AG10803 (cell line): ENCODE measurements around the gene ZNF134.

Experiments used
- DNase-seq: peaks from one replicate; pipeline ENCODE4 v3.0.0; 2010; ENCODE audit warnings: low read depth
- H3K4me3 ChIP-seq: 2 replicates; pipeline ENCODE4 v1.5.1; 2011; ENCODE audit warnings: mild to moderate bottlenecking, low read length, control low read depth
- TF ChIP-seq, protein P1 (sequence below): conservative IDR thresholded peaks from 2 replicates; pipeline ENCODE4 v1.5.1; 2011; ENCODE audit warnings: mild to moderate bottlenecking, low read length, control low read depth, inconsistent platforms

Gene ZNF134

GRCh38 chr19:57613941-57614743 is at the start of gene ZNF134:
TSS of gene ZNF134 (plus strand) at chr19:57614242. CDS start at chr19:57619469, 5,227 bp downstream.
- peak within 1 kb of the TSS; percentile 97 for H3K4me3 ChIP-seq
- DNase-seq, result peak; percentile 84
- TF ChIP-seq, protein P1, sequence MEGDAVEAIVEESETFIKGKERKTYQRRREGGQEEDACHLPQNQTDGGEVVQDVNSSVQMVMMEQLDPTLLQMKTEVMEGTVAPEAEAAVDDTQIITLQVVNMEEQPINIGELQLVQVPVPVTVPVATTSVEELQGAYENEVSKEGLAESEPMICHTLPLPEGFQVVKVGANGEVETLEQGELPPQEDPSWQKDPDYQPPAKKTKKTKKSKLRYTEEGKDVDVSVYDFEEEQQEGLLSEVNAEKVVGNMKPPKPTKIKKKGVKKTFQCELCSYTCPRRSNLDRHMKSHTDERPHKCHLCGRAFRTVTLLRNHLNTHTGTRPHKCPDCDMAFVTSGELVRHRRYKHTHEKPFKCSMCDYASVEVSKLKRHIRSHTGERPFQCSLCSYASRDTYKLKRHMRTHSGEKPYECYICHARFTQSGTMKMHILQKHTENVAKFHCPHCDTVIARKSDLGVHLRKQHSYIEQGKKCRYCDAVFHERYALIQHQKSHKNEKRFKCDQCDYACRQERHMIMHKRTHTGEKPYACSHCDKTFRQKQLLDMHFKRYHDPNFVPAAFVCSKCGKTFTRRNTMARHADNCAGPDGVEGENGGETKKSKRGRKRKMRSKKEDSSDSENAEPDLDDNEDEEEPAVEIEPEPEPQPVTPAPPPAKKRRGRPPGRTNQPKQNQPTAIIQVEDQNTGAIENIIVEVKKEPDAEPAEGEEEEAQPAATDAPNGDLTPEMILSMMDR, result peak; percentile 49

DNA sequence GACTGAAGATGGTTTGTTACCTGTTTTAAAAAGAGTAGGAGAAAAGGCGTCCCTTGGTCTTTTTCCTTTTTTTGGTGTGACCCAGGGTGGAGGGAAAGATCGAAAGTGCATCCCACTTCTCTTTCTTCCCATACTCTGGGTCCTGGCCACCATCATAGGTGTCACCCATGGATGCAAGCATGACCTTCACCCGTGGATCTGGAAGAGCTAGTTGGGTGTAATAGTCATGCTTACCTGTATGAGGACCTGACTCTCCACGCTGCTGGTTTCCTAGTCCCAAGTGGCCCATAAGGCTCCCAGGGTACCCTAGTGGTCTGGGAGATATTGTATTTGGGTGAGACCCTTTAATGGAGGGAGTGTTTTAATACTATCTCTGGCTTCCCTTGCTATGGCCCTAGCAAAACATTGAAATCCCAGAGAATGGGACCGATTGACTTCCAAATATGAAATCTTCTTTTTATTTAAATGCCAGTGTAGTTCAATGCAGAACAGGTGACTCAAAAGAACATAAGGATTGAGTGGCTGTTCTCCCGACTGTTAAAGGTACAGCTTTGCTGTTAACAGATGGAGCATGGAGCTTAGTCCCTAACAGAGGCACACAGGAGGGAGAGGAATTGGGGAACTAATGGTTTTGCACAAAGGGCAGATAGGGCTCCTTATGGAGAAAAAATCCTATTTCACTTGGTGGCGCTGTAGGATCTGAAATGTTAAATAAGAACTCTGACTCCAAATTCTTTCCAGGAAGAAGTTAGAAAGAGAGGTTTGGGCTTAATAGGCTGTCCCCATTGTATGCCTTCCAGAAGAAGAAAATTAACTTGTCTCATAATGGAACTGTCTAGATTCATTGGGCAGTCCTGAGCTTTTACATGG is 47.4 kb upstream of the ZNF134 start:
- DNase-seq, result peak; percentile 27
- H3K4me3 ChIP-seq, result no peak overlapping the region
- TF ChIP-seq, protein P1, result no peak

DNA sequence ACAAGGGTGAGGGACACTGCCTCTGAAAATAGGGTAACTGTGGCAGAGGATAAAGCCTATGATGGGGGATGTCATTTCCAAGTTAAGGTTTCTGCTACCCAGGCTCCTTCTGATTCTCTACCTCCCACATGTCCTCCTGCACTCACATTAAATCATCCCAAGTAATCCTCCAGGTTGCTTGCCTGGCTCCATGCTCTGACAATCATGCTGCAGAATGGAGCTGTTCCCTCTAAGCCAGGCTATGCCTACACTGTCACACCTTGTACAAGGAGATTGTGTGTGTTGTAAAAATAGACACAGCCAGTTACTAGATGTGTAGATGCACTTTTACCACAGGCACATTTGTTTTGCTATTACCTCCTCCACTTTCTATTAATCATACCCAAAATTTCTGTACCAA is 43.3 kb upstream of the ZNF134 start:
- H3K4me3 ChIP-seq, result no peak overlapping the region
- no peak for DNase-seq
- TF ChIP-seq, protein P1, result no peak

DNA sequence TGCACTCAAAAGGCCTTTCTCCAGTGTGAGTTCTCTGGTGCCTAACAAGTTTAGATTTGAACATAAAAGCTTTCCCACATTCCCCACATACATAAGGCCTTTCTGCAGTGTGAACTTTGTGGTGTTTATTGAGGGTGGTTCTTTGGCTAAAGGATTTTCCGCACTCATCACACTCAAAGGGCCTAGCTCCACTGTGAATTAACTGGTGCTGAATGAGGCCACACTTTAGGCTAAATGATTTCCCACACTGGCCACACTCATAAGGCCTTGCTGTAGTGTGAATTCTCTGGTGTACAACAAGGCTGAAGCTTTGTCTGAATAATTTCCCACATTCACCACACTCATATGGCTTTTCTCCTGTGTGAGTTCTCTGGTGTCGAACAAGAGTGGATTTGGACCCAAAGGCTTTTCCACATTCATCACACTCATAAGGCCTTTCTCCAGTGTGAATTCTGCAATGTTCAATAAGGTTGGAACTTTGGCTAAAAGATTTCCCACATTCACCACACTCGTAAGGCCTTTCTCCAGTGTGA is 41.6 kb upstream of the ZNF134 start:
- no peak overlapping the region for H3K4me3 ChIP-seq
- no peak for DNase-seq
- TF ChIP-seq, protein P1, result no peak

GRCh38 chr19:57576661-57577060 is 37.4 kb upstream of the ZNF134 start:
- H3K4me3 ChIP-seq, result no peak overlapping the region
- TF ChIP-seq, protein P1, result no peak
- DNase-seq, result no peak

- DNase-seq, result peak; percentile 98
- TF ChIP-seq, protein P1, result peak; percentile 29
- peak within 1 kb of the TSS; percentile 90 for H3K4me3 ChIP-seq
These were observed 35.4 kb upstream of the ZNF134 start, which contains the start of gene ZNF416 for GRCh38 chr19:57578487-57579205. TSS of gene ZNF416 (minus strand) at chr19:57578911. CDS start at chr19:57578704, 207 bp downstream.
